ENCODE results near the gene AAK1. TPM values are rescaled to one million over a fixed set of nuclear protein-coding genes. Genes with fewer than 3 reads are reported as not detected.

The AAK1 gene
- total RNA-seq, 1 experiment from 2014 or later: 30.6 TPM

DNA sequence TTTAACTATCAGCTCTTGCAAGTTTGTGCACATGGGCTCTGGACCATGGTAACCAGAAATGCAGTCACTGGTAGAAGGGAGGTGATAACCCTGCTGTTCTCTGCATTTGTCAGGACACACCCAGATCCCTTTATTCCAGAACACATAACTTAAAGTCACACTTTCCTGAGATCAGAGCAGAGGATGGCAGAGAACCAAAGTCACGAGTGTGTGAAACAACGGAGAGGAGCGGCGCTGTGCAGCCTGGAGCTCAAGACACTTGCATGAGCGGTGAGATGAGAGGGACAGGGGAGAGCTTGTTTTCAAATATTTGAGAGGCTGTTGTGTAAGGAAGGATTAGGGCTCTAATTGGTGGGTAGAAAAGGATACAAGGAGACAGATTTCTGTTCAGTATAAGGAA, 43.3 kb upstream of the AAK1 start:
- Histone ChIP-seq H3K18ac (ENCODE audit: insufficient read length, low read depth, low read length) (no peak overlapping the region), H3K27ac (ENCODE audit: insufficient read length, low read depth, low read length) (no peak overlapping the region), H2BK120ac (ENCODE audit: low read depth, low read length, poor library complexity, severe bottlenecking) (no peak overlapping the region), H3K79me1 (ENCODE audit: insufficient read depth, low read depth, low read length, poor library complexity, severe bottlenecking) (no peaks in the 10 kb centered on the region), H4K91ac (ENCODE audit: insufficient read length, low read depth, low read length) (no peak overlapping the region), H2AK5ac (ENCODE audit: insufficient read length, low read length) (no peak overlapping the region), H4K20me1 (ENCODE audit: control insufficient read depth, insufficient read depth, insufficient read length) (no peaks in the 10 kb centered on the region), H4K8ac (replicated peaks; ENCODE audit: insufficient read length, low read depth, low read length) (peak overlapping the region; percentile 55), H4K5ac (ENCODE audit: insufficient read length, low read depth, low read length) (no peak overlapping the region), H3T11ph (ENCODE audit: low read length) (no peak overlapping the region), H2BK12ac (ENCODE audit: insufficient read length, low read depth, low read length) (no peak overlapping the region), H3K56ac (ENCODE audit: insufficient read length, low read depth, low read length) (no peak overlapping the region), H3K4ac (ENCODE audit: low read depth, low read length) (no peak overlapping the region), H2BK15ac (ENCODE audit: low read depth, low read length) (no peak overlapping the region), H3K14ac (ENCODE audit: insufficient read depth, low read length) (no peak overlapping the region), H3K79me2 (ENCODE audit: insufficient read depth, low read length) (no peaks in the 10 kb centered on the region), H2BK20ac (ENCODE audit: low read depth, low read length, poor library complexity, severe bottlenecking) (no peak overlapping the region), H3K4me2 (ENCODE audit: insufficient read depth, insufficient read length, low read length) (no peak overlapping the region), H3K4me1 (ENCODE audit: insufficient read depth, low read length) (no peaks in the 10 kb centered on the region), H3K23me2 (ENCODE audit: insufficient read length, low read depth, low read length, poor library complexity, severe bottlenecking) (no peaks in the 10 kb centered on the region), H2AFZ (ENCODE audit: low read length) (no peak overlapping the region), H3K9me3 (ENCODE audit: control insufficient read depth, low read depth, low read length) (no peaks in the 10 kb centered on the region), H2BK5ac (ENCODE audit: insufficient read length, low read length) (no peak overlapping the region), H3K9ac (ENCODE audit: extremely low read depth, insufficient read length, low read length) (no peak overlapping the region), H3K27me3 (ENCODE audit: insufficient read depth, low read length) (no peaks in the 10 kb centered on the region), H3K23ac (ENCODE audit: insufficient read length, low read depth, low read length) (no peak overlapping the region)
- DNase-seq: no peak
- WGBS (ENCODE audit: extremely low coverage, insufficient read length, low lambda C conversion rate): no CpG with 5 or more reads among the region's 5 CpGs
- no peak for TF ChIP-seq CTCF (conservative IDR thresholded peaks at IDR 0.05)
- H3K27ac Mint-ChIP-seq: no peak overlapping the region
- peaks cover 4 to 6% of the 10 kb centered on the region in 2 experiments; a peak in 3 of 4 replicates for H3K4me1 Mint-ChIP-seq
- peaks cover 2% of the 10 kb centered on the region; the same call in 1 of the 2 replicates for H3K27me3 Mint-ChIP-seq (ENCODE audit: low read depth)
- H3K4me3 Mint-ChIP-seq: no peak overlapping the region
- no peaks in the 10 kb centered on the region for H3K9me3 Mint-ChIP-seq
- no peaks in the 10 kb centered on the region for H3K36me3 Mint-ChIP-seq (ENCODE audit: insufficient read depth in 1 of 3, low read depth in 3 of 3)
